NCI-H1105 (cell line): ENCODE results near the gene POLD3.

ENCODE experiments used
- DNase-seq: peaks from one replicate; lab custom pipeline; 2025; lab: John Stamatoyannopoulos, UW

Gene POLD3

GRCh38 chr11:74673693-74674360 is 81.4 kb downstream of the POLD3 start:
- no peak for DNase-seq

- no peak for DNase-seq
These were observed 83.4 kb downstream of the POLD3 start for GRCh38 chr11:74675761-74676160.

- DNase-seq: no peak
These were observed 84.2 kb downstream of the POLD3 start for GRCh38 chr11:74676596-74676995.

GRCh38 chr11:74677131-74677530 is 84.7 kb downstream of the POLD3 start:
- no peak for DNase-seq

GRCh38 chr11:74678041-74678440 is 85.7 kb downstream of the POLD3 start:
- DNase-seq: no peak

GRCh38 chr11:74678591-74679512 is 86.5 kb downstream of the POLD3 start:
- DNase-seq: no peak

- DNase-seq: no peak
These were observed 87.1 kb downstream of the POLD3 start for GRCh38 chr11:74679513-74679865.

GRCh38 chr11:74680035-74680671 is 87.8 kb downstream of the POLD3 start:
- DNase-seq: no peak

- DNase-seq: no peak
These were observed 88.5 kb downstream of the POLD3 start for GRCh38 chr11:74680703-74681531.

- no peak for DNase-seq
These were observed 89.6 kb downstream of the POLD3 start for GRCh38 chr11:74681686-74682651.

GRCh38 chr11:74682731-74683278 is 90.4 kb downstream of the POLD3 start:
- DNase-seq: no peak

- no peak for DNase-seq
These were observed 91.0 kb downstream of the POLD3 start for GRCh38 chr11:74683279-74683871.

GRCh38 chr11:74683941-74684481 is 91.6 kb downstream of the POLD3 start:
- no peak for DNase-seq

GRCh38 chr11:74684661-74685060 is 92.3 kb downstream of the POLD3 start:
- DNase-seq: no peak

- DNase-seq: no peak
These were observed 93.0 kb downstream of the POLD3 start for GRCh38 chr11:74685338-74685737.

GRCh38 chr11:74685905-74686304 is 93.5 kb downstream of the POLD3 start:
- no peak for DNase-seq

GRCh38 chr11:74686792-74687191 is 94.4 kb downstream of the POLD3 start:
- no peak for DNase-seq

- DNase-seq: no peak
These were observed 95.0 kb downstream of the POLD3 start for GRCh38 chr11:74687237-74688023.

GRCh38 chr11:74689666-74690065 is 97.3 kb downstream of the POLD3 start:
- DNase-seq: no peak
